Measurements from ENCODE around the gene SLC35G6. TPM values are rescaled to one million over a fixed set of nuclear protein-coding genes. Genes with fewer than 3 reads are reported as not detected.

The SLC35G6 gene
- total RNA-seq, 1 donor, result not detected

Other genes starting within 250 kb of the SLC35G6 start
- gene DVL2, start 246.9 kb upstream of the SLC35G6 start, total RNA-seq, result 106 and 123 TPM in 2 replicates
- gene PHF23, start 242.0 kb upstream of the SLC35G6 start, total RNA-seq, result 53.2 and 55.4 TPM in 2 replicates
- gene GABARAP, start 239.0 kb upstream of the SLC35G6 start, total RNA-seq, result 396 and 422 TPM in 2 replicates
- gene CTDNEP1, start 229.7 kb upstream of the SLC35G6 start, total RNA-seq, result 29.8 and 31.8 TPM in 2 replicates
- gene ELP5, start 229.2 kb upstream of the SLC35G6 start, total RNA-seq, result 21.7 and 26.2 TPM in 2 replicates
- gene CLDN7, start 219.0 kb upstream of the SLC35G6 start, total RNA-seq, result 0.36 and 1.8 TPM in 2 replicates
- under 0.01 and 0.29 TPM in 2 replicates for gene SLC2A4, start 199.7 kb upstream of the SLC35G6 start, total RNA-seq
- gene YBX2, start 186.8 kb upstream of the SLC35G6 start, total RNA-seq, result under 0.01 TPM in 1 of 2 replicates, not detected in the other
- gene EIF5A, start 173.8 kb upstream of the SLC35G6 start, total RNA-seq, result 436 and 491 TPM in 2 replicates
- 46.9 and 48.1 TPM in 2 replicates for gene GPS2, start 166.1 kb upstream of the SLC35G6 start, total RNA-seq
- 14.7 and 18.8 TPM in 2 replicates for gene NEURL4, start 152.1 kb upstream of the SLC35G6 start, total RNA-seq
- gene ACAP1, start 144.9 kb upstream of the SLC35G6 start, total RNA-seq, result 0.59 TPM in 1 of 2 replicates, not detected in the other
- 11.5 and 11.9 TPM in 2 replicates for gene KCTD11, start 129.3 kb upstream of the SLC35G6 start, total RNA-seq
- gene TMEM95, start 126.3 kb upstream of the SLC35G6 start, total RNA-seq, result not detected in 2 replicates
- 0.36 TPM in 1 of 2 replicates, not detected in the other for gene TNK1, start 100.4 kb upstream of the SLC35G6 start, total RNA-seq
- 19.4 and 27.9 TPM in 2 replicates for gene PLSCR3, start 86.9 kb upstream of the SLC35G6 start, total RNA-seq
- gene TMEM256, start 77.3 kb upstream of the SLC35G6 start, total RNA-seq, result 59.4 and 84.6 TPM in 2 replicates
- 5.3 and 5.8 TPM in 2 replicates for gene NLGN2, start 73.6 kb upstream of the SLC35G6 start, total RNA-seq
- not detected in 2 replicates for gene SPEM1, start 61.1 kb upstream of the SLC35G6 start, total RNA-seq
- not detected in 2 replicates for gene SPEM2, start 55.8 kb upstream of the SLC35G6 start, total RNA-seq
- gene SPEM3, start 52.6 kb upstream of the SLC35G6 start, total RNA-seq, result not detected in 2 replicates
- 1.2 and 1.8 TPM in 2 replicates for gene TMEM102, start 46.0 kb upstream of the SLC35G6 start, total RNA-seq
- gene FGF11, start 41.9 kb upstream of the SLC35G6 start, total RNA-seq, result 0.29 and 0.36 TPM in 2 replicates
- 5.3 and 5.4 TPM in 2 replicates for gene CHRNB1, start 36.4 kb upstream of the SLC35G6 start, total RNA-seq
- gene ZBTB4, start 1.8 kb upstream of the SLC35G6 start, total RNA-seq, result 36.2 and 36.5 TPM in 2 replicates
- 95.9 and 101 TPM in 2 replicates for gene POLR2A, start 2.9 kb downstream of the SLC35G6 start, total RNA-seq
- gene TNFSF12, start 67.6 kb downstream of the SLC35G6 start, total RNA-seq, result 11.2 and 12.7 TPM in 2 replicates
- gene TNFSF13, start 77.3 kb downstream of the SLC35G6 start, total RNA-seq, result 0.59 and 1.1 TPM in 2 replicates
- 54.2 and 68.0 TPM in 2 replicates for gene SENP3, start 80.5 kb downstream of the SLC35G6 start, total RNA-seq
- gene CD68, start 98.2 kb downstream of the SLC35G6 start, total RNA-seq, result 31.8 and 55.7 TPM in 2 replicates
- gene MPDU1, start 102.4 kb downstream of the SLC35G6 start, total RNA-seq, result 60.1 and 64.1 TPM in 2 replicates
- 0.59 and 0.72 TPM in 2 replicates for gene SOX15, start 108.6 kb downstream of the SLC35G6 start, total RNA-seq
- 41.8 and 42.7 TPM in 2 replicates for gene FXR2, start 133.5 kb downstream of the SLC35G6 start, total RNA-seq
- 41.3 and 52.5 TPM in 2 replicates for gene SAT2, start 146.4 kb downstream of the SLC35G6 start, total RNA-seq
- gene SHBG, start 148.7 kb downstream of the SLC35G6 start, total RNA-seq, result 0.36 and 0.88 TPM in 2 replicates
- under 0.01 TPM in 1 of 2 replicates, not detected in the other for gene ATP1B2, start 169.5 kb downstream of the SLC35G6 start, total RNA-seq
- 63.9 and 71.3 TPM in 2 replicates for gene TP53, start 206.0 kb downstream of the SLC35G6 start, total RNA-seq
- 3.5 and 4.3 TPM in 2 replicates for gene WRAP53, start 207.0 kb downstream of the SLC35G6 start, total RNA-seq
- gene EFNB3, start 223.8 kb downstream of the SLC35G6 start, total RNA-seq, result 1.8 and 2.7 TPM in 2 replicates
- under 0.01 and 0.88 TPM in 2 replicates for gene DNAH2, start 236.3 kb downstream of the SLC35G6 start, total RNA-seq

Measured in osteoblast (primary cell).